HL-60 (cell line): ENCODE measurements around the gene RAP1A.

ENCODE experiments used
- CTCF ChIP-seq: IDR thresholded peaks from one replicate; pipeline ENCODE4 v1.5.1; 2011; ENCODE audit warnings: low read length, control low read depth, inconsistent platforms; ENCODE audit not compliant: insufficient read depth
- POLR2AphosphoS5 ChIP-seq: IDR thresholded peaks from 2 replicates; pipeline ENCODE4 v1.6.1; 2012; ENCODE audit warnings: low read depth

GRCh38 chr1:111736548-111737215, 117.1 kb downstream of the RAP1A start:
- TF ChIP-seq CTCF, result no peak
- no peak for TF ChIP-seq POLR2AphosphoS5
